HG02588 (cell line): Measurements from ENCODE around the gene ZDHHC4.
A peak's percentile ranks its signal among the peaks of the same experiment; 100 is the strongest.
"Not testable (repeated sequence)": the region's sequence is repeated elsewhere in the genome, so short reads cannot be mapped to it uniquely, and the experiment has no call there.

Experiments used
- ATAC-seq: cut with Tn5 transposase; IDR thresholded peaks from one replicate; pipeline ENCODE4 v1.9.1; 2021; ENCODE audit warnings: mild to moderate bottlenecking, moderate library complexity; ENCODE audit not compliant: unreplicated experiment

ZDHHC4 gene

DNA sequence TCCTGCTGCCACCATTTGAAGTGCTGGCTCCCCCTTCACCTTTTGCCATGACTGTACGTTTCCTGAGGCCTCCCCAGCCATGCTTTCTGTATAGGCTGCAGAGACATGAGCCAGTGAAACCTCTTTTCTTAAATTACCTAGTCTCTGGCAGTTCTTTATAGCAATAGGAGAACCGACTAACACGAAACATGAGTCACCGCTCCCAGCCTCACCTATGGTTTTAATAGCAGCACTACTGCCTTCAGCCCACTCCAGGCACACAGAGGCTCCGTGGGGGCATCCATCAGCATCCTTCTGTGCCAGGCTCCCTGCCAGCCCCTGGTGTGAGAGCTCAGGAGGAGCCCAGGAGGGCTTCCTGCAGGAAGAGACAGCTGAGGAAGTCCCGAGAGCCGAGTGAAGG, 54.4 kb downstream of the ZDHHC4 start:
- no peak for ATAC-seq

DNA sequence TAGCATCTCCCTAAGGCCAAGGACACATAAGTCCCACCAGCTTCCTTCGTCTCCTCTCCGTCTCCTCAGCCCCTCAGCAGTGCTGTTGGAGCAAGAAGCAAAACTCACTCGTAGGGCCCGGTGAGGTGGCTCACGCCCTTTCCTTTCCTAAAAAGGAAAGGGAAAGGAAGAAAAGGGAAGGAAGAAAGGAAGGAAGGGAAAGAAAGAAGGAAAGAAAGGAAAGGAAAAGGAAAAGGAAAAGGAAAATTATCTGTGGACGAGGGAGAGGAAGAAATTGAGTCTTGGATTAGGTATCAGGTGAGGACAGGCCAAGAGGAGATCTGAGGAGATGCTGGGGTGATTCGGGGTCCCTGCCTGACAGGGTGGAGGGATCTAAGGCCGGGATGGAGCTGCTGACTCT, 56.8 kb downstream of the ZDHHC4 start:
- no peak for ATAC-seq

DNA sequence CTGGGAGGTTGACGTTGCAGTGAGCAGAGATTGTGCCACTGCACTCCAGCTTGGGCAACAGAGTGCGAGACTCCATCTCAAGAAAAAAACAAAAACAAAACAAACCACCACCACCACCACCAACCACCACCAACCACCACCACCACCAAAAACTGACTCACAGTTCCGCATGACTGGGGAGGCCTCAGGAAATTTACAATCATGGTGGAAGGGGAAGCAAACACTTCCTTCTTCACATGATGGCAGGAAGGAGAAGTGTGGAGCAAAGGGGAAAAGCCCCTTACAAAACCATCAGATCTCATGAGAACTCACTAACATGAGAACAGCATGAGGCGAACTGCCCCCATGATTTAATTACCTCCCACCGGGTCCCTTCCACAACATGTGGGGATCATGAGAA, 57.7 kb downstream of the ZDHHC4 start:
- ATAC-seq: not testable (repeated sequence)

DNA sequence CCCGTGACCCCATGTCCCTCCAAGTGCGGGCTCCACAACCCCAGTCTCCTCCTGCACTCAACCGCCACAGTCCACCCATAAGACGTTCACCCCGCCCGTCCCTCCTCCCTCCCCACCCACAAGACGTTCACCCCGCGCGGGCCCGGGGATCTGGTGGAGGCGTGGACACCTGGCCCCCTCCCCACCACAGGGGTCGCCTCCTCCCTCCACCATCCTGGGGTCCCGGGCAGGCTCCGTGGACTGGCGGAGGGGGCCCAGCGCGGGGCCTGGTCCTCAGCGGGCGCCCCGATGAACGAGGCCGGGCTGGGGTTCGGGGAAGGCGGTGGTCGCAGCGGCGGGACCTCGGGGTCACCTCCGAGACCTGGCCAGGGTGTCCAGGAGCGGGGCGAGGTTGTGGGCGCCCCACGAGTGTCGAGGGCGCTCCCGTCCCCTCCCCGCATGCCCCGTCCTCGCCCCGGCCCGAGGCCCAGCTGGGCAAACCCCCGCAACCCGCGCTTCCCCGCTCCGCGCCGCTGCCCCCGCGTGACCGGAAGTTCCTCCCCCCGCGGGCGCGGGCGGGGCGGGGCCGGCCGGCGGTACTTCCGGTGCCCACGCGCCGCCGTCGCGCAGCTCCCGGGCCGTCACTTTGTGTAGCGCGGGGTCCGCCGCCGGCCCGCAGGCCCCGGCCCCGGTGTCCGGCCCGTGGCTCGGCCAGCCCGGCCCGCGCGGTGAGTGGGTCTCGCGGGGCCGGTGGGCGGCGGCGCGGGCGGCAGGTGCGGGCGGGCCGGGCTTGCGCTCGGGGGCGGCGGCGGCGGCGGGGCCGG, 59.7 kb downstream of the ZDHHC4 start, which contains the start of gene ZNF316:
Gene ZNF316, plus strand, starts transcription at position 578 of the 803 bp plus-strand sequence. CDS start 5,092 bp downstream, outside the sequence.
- ATAC-seq: peak; percentile 66

- peak; percentile 70 for ATAC-seq
Measured at GRCh38 chr7:6637544-6638229, 60.4 kb downstream of the ZDHHC4 start.
